Measurements from ENCODE around the gene HBS1L. TPM values are rescaled to one million over a fixed set of nuclear protein-coding genes. Genes with fewer than 3 reads are reported as not detected.

Gene HBS1L
- total and polyA plus RNA-seq, 2 of the 4 experiments (the other 2 are of a cell fraction), result 45.1 to 120 TPM

DNA sequence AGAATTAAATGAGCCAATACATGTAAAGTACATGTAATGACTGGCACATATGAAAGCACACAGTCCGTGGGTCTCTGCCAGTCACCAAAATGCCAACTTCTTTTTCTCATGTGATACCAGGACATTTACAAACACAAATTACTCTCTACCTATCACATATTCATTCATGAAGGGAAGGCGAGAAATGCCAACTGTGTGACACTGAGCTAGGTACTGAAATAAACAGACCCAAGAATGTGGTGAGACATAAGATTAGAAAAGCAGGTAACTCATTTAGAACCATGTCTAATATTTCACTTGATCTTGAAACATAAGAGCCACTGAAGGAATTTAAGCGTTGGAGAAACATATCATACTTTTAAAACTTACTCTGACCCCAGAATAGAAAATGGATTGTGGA, 41.4 kb downstream of the HBS1L start:
- no peaks in the 10 kb centered on the region; the same call in 1 of the 2 replicates for H4K20me1 ChIP-seq (ENCODE audit: insufficient read depth, low read length)
- H2BK120ac ChIP-seq (ENCODE audit: low read depth, low read length), result no peak overlapping the region
- H3K4me2 ChIP-seq (ENCODE audit: low read depth, low read length), result no peak overlapping the region
- ChIA-PET POLR2A (ENCODE audit: unreplicated experiment) (no interaction called here), CTCF (interaction anchor here (1.0 kb wide), 1 partner anchor 11 kb away, joined by 3 read pairs; no protein-coding TSS in a partner anchor)
- H3K27me3 ChIP-seq (ENCODE audit: control insufficient read depth, insufficient read depth, low read length), result no peaks in the 10 kb centered on the region
- H3K36me3 ChIP-seq (ENCODE audit: control insufficient read depth, insufficient read depth, low read length), result 0 out of 2 replicates have a peak, but pooled peaks cover 1% of the 10 kb centered on the region
- BruUV-seq (replicated peaks), result no TSS peak
- no peak overlapping the region for H3K9ac ChIP-seq (ENCODE audit: low read depth, low read length)
- peaks cover 5% of the 10 kb centered on the region; the same call in 1 of the 2 replicates for H3K9me1 ChIP-seq (ENCODE audit: insufficient read depth, low read length)
- WGBS, 2 experiments (ENCODE audit: extremely low coverage in 2 of 2, insufficient read length in 1 of 2), result no CpG with 5 or more reads among the region's 3 CpGs
- intact Hi-C loops (cut with micrococcal nuclease), result no loop called here
- H3K79me1 ChIP-seq (ENCODE audit: low read depth in 1 of 2, low read length in 2 of 2), result peaks cover 7 to 31% of the 10 kb centered on the region in 2 experiments
- peak overlapping the region; percentile 47; the same call in 1 of the 2 replicates for H3K18ac ChIP-seq (ENCODE audit: low read depth, low read length)
- in situ Hi-C loops (cut with MboI; ENCODE audit: low sequenced_read_pairs), result no loop called here
- peak overlapping the region; percentile 57 for H2BK5ac ChIP-seq (ENCODE audit: low read depth, low read length, poor library complexity, severe bottlenecking)
- no peak overlapping the region; the same call in 1 of the 2 replicates for H3K27ac ChIP-seq (ENCODE audit: insufficient read depth, low read length)
- H4K5ac ChIP-seq (ENCODE audit: low read depth, low read length), result no peak overlapping the region
- no peak overlapping the region for H2AFZ ChIP-seq (replicated peaks; ENCODE audit: low read length, poor library complexity)
- no peak overlapping the region; a peak in 1 of 4 replicates for H4K8ac ChIP-seq (ENCODE audit: low read depth in 2 of 2, low read length in 2 of 2)
- H2BK20ac ChIP-seq (ENCODE audit: low read depth, low read length), result no peak overlapping the region
- no peak overlapping the region for H3K23ac ChIP-seq (ENCODE audit: low read depth, low read length)
- dilution Hi-C loops (cut with HindIII; ENCODE audit: low sequenced_read_pairs, unreplicated experiment), result no loop called here
- no peak overlapping the region for H4K91ac ChIP-seq (ENCODE audit: insufficient read depth, low read depth, low read length)
- H2AK9ac ChIP-seq (replicated peaks; ENCODE audit: low read depth, low read length, poor library complexity), result no peak overlapping the region
- DNase-seq (no peak), ATAC-seq (ENCODE audit: low read depth) (no peak)
- H2BK15ac ChIP-seq (ENCODE audit: low read depth, low read length), result no peak overlapping the region
- no peak overlapping the region for H3K4me3 ChIP-seq (ENCODE audit: insufficient read depth, low read depth, low read length)
- no peak overlapping the region for H3K56ac ChIP-seq (ENCODE audit: extremely low read depth, insufficient read depth, low read length)
- TF ChIP-seq RCOR1 (IDR thresholded peaks at IDR 0.05; ENCODE audit: insufficient replicate concordance, low read length), result no peak
- no peak overlapping the region for H3K4ac ChIP-seq (ENCODE audit: low read depth, low read length)
- H2AK5ac ChIP-seq (ENCODE audit: low read depth, low read length), result no peak overlapping the region
- peaks cover 9% of the 10 kb centered on the region; the same call in 1 of the 2 replicates for H3K4me1 ChIP-seq (ENCODE audit: control insufficient read depth, insufficient read depth, low read length)
- no peaks in the 10 kb centered on the region for H3K9me3 ChIP-seq (ENCODE audit: control insufficient read depth, insufficient read depth, low read length)
- no peak overlapping the region for H3K14ac ChIP-seq (replicated peaks; ENCODE audit: low read depth, low read length)

Data from IMR-90 (cell line).